Colonic mucosa (tissue), 4 donors: Measurements from ENCODE around the gene CSNK1A1. TPM values are rescaled to one million over a fixed set of nuclear protein-coding genes. Genes with fewer than 3 reads are reported as not detected.

ENCODE experiments used
- DNase-seq: peaks from one replicate; pipeline ENCODE4 v3.0.0-alpha.2; 2020
- H3K27ac ChIP-seq: fragments of 200-600 bp; one replicate; pipeline ENCODE4 v1.8.0; 2021
- H3K27me3 ChIP-seq: fragments of 200-600 bp; one replicate; pipeline ENCODE4 v1.8.0; 2021
- H3K36me3 ChIP-seq: fragments of 200-600 bp; one replicate; pipeline ENCODE4 v1.8.0; 2021
- H3K4me1 ChIP-seq: fragments of 200-600 bp; one replicate; pipeline ENCODE4 v1.8.0; 2021; ENCODE audit warnings: mild to moderate bottlenecking
- H3K4me3 ChIP-seq: fragments of 200-600 bp; one replicate; pipeline ENCODE4 v1.8.0; 2021
- H3K9ac ChIP-seq, 2 donors: one replicate each; pipeline ENCODE4 v1.7.0; 2013; ENCODE audit warnings: control low read depth in 2 of 2, low read depth in 2 of 2, low read length in 2 of 2
- H3K9me3 ChIP-seq: fragments of 200-600 bp; one replicate; pipeline ENCODE4 v1.8.0; 2021
- CTCF ChIP-seq: fragments of 200-600 bp; IDR thresholded peaks from one replicate; pipeline ENCODE4 v1.8.0; 2022; ENCODE audit warnings: antibody characterized with exemption, mild to moderate bottlenecking
- intact Hi-C: fragments of 100-400 bp; cut with DNase I; formaldehyde crosslinking; loops from one replicate; pipeline ENCODE4 v1.14.1; 2022
- total RNA-seq, 2 donors: library from RNA; stranded (reverse); fragmentation: NEBNext Ultra II Directional in 1 of 2; extraction: Animal tissue kit (Norgen Biotek cat#: 25700) in 1 of 2; gene quantifications; one replicate each; pipeline ENCODE4 v1.2.1, GENCODE V29; 2021
- donor health status: healthy.
- donor health status: DM: no; HTN: no; CAD: no.
- donor health status: DM: no; HTN: no; CAD: no.

CSNK1A1 gene
- total RNA-seq, 2 donors from 2014 or later: 248 to 257 TPM

- Histone ChIP-seq H3K9me3 (no peaks in the 10 kb centered on the region), H3K9ac (no peak overlapping the region), H3K27me3 (no peaks in the 10 kb centered on the region), H3K27ac (no peak overlapping the region), H3K36me3 (no peaks in the 10 kb centered on the region), H3K4me1 (peaks cover 8% of the 10 kb centered on the region), H3K4me3 (no peak overlapping the region)
- no peak for DNase-seq
- intact Hi-C loops: no loop called here
- TF ChIP-seq CTCF: no peak
Observed at GRCh38 chr5:149459891-149460290, 91.3 kb downstream of the CSNK1A1 start.

GRCh38 chr5:149457393-149457763 is 93.9 kb downstream of the CSNK1A1 start:
- H3K36me3 ChIP-seq: no peaks in the 10 kb centered on the region
- H3K9ac ChIP-seq: no peak overlapping the region
- H3K4me1 ChIP-seq: peaks cover 14% of the 10 kb centered on the region
- intact Hi-C loops: no loop called here
- no peaks in the 10 kb centered on the region for H3K9me3 ChIP-seq
- no peak for DNase-seq
- H3K27me3 ChIP-seq: no peaks in the 10 kb centered on the region
- TF ChIP-seq CTCF: no peak
- no peak overlapping the region for H3K4me3 ChIP-seq
- H3K27ac ChIP-seq: no peak overlapping the region

GRCh38 chr5:149456597-149457392 is 94.4 kb downstream of the CSNK1A1 start:
- no peak overlapping the region for H3K27ac ChIP-seq

GRCh38 chr5:149455889-149456409 is 95.3 kb downstream of the CSNK1A1 start:
- Histone ChIP-seq H3K4me3 (no peak overlapping the region), H3K27me3 (no peaks in the 10 kb centered on the region), H3K9me3 (no peaks in the 10 kb centered on the region), H3K4me1 (peaks cover 28% of the 10 kb centered on the region), H3K36me3 (no peaks in the 10 kb centered on the region), H3K27ac (no peak overlapping the region), H3K9ac (no peak overlapping the region)
- intact Hi-C loops: no loop called here
- TF ChIP-seq CTCF: no peak
- no peak for DNase-seq

More at GRCh38 chr5:149456597-149457392, 94.4 kb downstream of the CSNK1A1 start:
- no peak overlapping the region for H3K4me3 ChIP-seq
- no peaks in the 10 kb centered on the region for H3K9me3 ChIP-seq
- DNase-seq: no peak
- H3K27me3 ChIP-seq: no peaks in the 10 kb centered on the region
- intact Hi-C loops: no loop called here
- H3K9ac ChIP-seq: peak overlapping the region in 1 of 2 donors; percentile 9
- TF ChIP-seq CTCF: no peak
- peaks cover 20% of the 10 kb centered on the region for H3K4me1 ChIP-seq
- H3K36me3 ChIP-seq: no peaks in the 10 kb centered on the region

- no peak for TF ChIP-seq CTCF
- H3K27me3 ChIP-seq: no peaks in the 10 kb centered on the region
- H3K4me3 ChIP-seq: no peak overlapping the region
- H3K9ac ChIP-seq: peak overlapping the region in 1 of 2 donors; percentile 1
- peaks cover 28% of the 10 kb centered on the region for H3K4me1 ChIP-seq
- H3K27ac ChIP-seq: peak overlapping the region; percentile 90
- intact Hi-C loops: no loop called here
- H3K9me3 ChIP-seq: no peaks in the 10 kb centered on the region
- DNase-seq: peak; percentile 56
- H3K36me3 ChIP-seq: no peaks in the 10 kb centered on the region
Observed at GRCh38 chr5:149453618-149454415, 97.4 kb downstream of the CSNK1A1 start.
